GM21723 (cell line): ENCODE results near the gene ATP9A.
"Not testable (repeated sequence)": the region's sequence is repeated elsewhere in the genome, so short reads cannot be mapped to it uniquely, and the experiment has no call there.

Source experiments
- ATAC-seq: cut with Tn5 transposase; IDR thresholded peaks from one replicate; pipeline ENCODE4 v1.9.1; 2021; ENCODE audit warnings: mild to moderate bottlenecking, moderate library complexity; ENCODE audit not compliant: unreplicated experiment

ATP9A gene

GRCh38 chr20:51695574-51696303, 72.5 kb downstream of the ATP9A start:
- no peak for ATAC-seq

GRCh38 chr20:51692806-51693400, 75.3 kb downstream of the ATP9A start:
- no peak for ATAC-seq

GRCh38 chr20:51691703-51692102, 76.5 kb downstream of the ATP9A start:
- no peak for ATAC-seq

GRCh38 chr20:51688600-51689244, 79.5 kb downstream of the ATP9A start:
- no peak for ATAC-seq

- no peak for ATAC-seq
Measured at GRCh38 chr20:51687630-51688029, 80.6 kb downstream of the ATP9A start.

GRCh38 chr20:51687108-51687507, 81.1 kb downstream of the ATP9A start:
- no peak for ATAC-seq

- ATAC-seq = not testable (repeated sequence)
Measured at GRCh38 chr20:51685494-51685893, 82.7 kb downstream of the ATP9A start.

- ATAC-seq = no peak
Measured at GRCh38 chr20:51680067-51680749, 88.0 kb downstream of the ATP9A start.

GRCh38 chr20:51679254-51679921, 88.8 kb downstream of the ATP9A start:
- ATAC-seq = no peak

- no peak for ATAC-seq
Measured at GRCh38 chr20:51678026-51678697, 90.0 kb downstream of the ATP9A start.

- ATAC-seq = no peak
Measured at GRCh38 chr20:51668947-51669346, 99.2 kb downstream of the ATP9A start.

- ATAC-seq = no peak
Measured at GRCh38 chr20:51668515-51668914, 99.7 kb downstream of the ATP9A start.

- ATAC-seq = no peak
Measured at GRCh38 chr20:51667491-51667890, 100.7 kb downstream of the ATP9A start.

GRCh38 chr20:51667002-51667408, 101.2 kb downstream of the ATP9A start:
- no peak for ATAC-seq

- ATAC-seq = no peak
Measured at GRCh38 chr20:51666126-51666525, 102.1 kb downstream of the ATP9A start.

- ATAC-seq = no peak
Measured at GRCh38 chr20:51665543-51666118, 102.6 kb downstream of the ATP9A start.

GRCh38 chr20:51661609-51662178, 106.5 kb downstream of the ATP9A start:
- ATAC-seq = no peak

- no peak for ATAC-seq
Measured at GRCh38 chr20:51660672-51661608, 107.2 kb downstream of the ATP9A start.
